SW 1271 (cell line): Measurements from ENCODE around the gene SPIRE2.

ENCODE experiments used
- DNase-seq, 2 experiments: peaks; one replicate each; lab custom pipeline; 2025; lab: John Stamatoyannopoulos, UW

The SPIRE2 gene

DNA sequence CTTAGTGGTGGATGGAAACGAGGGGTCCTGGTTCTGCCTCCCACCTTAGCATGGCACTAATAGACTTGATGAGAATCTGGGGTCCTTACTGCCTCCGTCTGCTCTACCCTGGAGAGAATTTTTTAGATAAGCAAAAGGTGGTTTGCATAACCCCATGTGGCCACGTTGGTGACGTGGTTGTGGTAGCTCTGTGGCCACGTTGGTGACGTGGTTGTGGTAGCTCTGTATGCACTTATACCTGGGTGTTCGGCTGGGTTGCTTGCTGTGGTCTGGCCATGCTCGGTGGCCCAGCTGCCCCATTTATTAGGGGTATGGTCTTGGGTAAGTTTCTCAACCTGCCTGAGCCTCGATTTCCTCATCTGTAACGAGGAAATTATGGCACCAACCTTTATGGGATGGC is 13.0 kb downstream of the SPIRE2 start:
- DNase-seq: no peak

DNA sequence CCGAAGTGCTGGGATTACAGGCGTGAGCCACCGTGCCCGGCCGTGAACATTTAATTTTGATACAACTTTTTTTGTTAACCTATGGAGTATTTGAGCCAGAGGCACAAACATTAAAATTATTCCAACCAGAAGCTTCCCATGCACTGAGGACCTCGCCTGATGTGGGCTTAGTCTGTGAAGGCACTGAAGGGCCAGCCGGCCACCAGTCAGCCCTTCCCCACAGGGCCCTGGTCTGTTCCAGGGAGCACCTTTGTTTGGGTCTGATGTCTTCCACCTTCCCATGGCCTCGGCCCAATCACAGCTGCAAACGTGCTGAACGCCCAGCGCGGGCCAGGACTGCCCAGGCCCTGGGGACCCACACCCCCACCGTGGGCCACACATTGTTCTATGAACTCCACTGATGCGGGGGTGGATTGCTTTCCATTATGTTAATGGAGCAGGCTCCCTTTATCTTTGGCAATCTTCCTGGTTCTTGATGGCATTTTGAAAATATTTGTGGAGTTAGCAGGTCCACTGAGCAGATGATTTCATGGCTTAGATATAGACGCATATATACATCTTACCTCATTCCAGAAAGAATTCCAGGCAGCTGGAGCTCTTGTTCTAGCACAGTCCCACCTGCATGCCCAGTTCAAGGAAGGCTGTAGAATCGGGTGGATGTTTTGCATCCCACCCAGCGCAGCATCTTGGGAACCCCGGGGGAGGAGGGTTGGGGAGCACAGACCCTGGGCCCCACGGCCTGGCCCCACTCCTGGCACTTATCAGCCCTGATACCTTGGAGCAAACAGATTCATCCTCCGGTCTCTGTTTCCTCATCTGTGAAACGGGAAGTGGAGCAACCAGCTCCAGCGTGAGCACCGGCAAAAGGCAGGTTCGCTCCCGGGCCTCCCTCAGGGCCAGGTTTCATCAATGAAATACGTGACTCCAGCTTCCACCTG is 14.5 kb downstream of the SPIRE2 start:
- DNase-seq: peak in 1 of 2 experiments; percentile 21

DNA sequence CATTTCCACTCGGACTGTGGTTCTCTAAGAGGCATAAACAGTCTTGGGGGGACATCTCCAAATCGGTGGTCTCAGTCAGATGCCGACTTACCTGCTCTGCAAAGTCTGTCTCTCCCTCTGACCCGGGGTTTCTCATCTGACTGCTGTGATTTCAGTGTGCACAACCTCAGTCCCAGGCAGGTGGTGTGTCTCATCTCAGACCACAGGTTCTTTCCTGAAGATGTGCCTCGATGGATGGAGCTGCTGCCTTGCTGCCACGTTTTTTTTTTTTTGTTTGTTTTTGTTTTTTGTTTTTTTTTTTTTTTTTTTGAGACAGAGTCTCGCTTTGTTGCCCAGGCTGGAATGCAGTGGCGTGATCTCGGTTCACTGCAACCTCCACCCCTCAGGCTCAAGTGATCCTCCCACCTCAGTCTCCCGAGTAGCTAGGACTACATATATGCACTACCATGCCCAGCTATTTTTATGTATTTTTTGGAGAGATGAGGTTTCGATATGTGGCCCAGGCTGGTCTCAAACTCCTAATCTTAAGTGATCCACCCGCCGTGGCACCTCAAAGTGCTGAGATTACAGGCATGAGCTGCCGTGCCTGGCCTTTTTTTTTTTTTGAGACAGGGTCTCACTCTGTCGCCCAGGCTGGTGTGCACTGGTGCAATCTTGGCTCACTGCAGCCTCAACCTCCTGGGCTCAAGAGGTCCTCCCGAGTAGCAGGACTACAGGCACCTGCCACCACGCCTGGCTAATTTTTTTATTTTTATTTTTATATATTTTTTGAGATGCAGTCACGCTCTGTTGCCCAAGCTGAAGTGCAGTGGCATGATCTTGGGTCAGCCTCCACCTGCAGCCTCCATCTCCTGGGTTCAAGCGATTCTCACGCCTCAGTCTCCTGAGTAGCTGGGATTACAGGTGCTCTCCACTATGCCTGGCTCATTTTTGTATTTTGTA is 15.4 kb downstream of the SPIRE2 start:
- DNase-seq: no peak

DNA sequence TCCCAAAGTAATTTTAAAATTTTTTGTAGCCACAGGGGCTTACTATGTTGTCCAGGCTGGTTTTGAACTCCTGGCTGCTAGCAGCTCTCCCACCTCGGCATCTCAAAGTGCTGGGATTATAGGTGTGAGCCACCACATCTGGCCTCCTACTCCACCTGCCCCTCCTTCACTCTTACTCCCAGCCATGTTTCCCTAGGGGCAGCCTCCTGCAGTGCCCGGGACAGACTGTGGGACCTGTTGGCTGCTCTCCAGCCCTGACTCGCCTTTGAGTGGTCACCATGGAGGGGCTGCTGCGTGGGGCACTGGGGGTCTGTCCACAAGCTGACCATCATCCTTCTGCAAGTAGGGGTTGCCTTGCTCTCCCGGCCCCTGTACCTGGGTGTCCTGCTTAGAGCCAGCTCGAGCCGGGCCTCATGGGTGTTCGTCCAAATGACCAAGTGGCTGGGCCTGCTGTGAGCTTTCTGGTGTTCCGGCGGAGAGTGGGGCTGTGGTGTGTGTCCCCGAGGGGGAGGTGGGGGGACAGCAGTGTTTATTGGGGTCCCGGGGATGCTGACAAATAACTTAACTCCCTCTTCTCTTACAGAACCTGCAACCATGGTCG is 16.6 kb downstream of the SPIRE2 start:
- DNase-seq: no peak

DNA sequence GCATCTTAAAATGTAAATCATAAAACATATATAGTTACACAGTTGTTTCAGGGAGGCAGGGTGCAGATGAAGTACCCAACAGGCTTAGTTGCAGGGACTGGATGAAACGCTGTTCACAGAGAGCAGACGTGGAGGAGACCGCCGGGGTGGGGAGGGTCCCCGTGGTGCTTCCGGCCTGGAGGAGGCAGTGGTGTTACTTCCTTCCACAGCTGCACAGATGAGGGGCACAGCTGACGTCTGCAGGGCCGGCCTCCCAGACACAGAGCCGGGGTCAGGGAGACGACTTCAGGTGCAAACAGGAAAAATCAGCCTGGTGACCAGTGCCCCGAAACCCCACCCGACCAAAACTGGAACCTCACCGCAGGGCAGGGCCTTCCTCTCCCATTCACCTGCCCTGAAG is 17.1 kb downstream of the SPIRE2 start:
- no peak for DNase-seq

DNA sequence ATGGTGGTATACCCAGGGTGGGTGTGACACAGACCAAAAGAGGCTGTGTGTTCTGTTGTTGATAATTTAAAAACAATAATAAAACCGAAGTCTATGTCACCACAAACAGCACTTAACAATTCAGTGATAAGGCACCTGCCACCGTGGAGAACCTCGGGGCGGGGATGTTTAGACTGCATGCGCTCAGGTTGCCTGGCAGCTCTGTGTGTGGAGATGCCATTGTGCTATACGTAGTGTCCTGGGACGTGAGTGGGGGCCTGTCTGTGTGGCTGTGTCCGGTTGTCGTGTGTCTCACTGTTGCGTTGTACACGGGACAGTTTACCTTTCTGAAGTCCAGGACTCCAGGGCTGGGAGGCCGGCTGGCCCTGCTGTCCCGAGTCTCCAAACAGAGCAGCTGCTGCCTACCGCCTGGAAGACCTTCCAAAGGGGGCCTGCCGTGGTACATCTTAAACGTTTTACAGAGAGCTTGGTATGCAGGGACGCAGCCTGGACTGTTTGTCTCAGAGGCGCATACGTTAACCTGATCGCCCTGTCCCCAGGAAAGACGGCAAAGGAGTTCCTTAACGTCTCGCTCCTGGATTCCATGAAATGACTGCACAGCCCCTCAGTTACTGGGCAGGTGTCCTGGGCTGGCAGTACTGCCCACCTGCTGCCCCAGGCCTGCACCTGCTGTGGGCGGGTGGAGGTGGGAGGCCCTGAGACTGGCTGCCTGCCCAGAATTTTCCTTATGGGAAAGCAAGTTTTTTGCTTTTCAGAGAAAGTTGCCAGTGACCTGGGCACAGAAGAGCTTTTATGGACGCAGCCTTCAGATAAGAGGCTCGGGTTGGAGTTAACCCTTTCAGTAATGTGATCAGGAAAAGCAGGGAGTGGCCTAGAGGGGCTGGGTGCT is 19.0 kb downstream of the SPIRE2 start:
- DNase-seq: no peak

DNA sequence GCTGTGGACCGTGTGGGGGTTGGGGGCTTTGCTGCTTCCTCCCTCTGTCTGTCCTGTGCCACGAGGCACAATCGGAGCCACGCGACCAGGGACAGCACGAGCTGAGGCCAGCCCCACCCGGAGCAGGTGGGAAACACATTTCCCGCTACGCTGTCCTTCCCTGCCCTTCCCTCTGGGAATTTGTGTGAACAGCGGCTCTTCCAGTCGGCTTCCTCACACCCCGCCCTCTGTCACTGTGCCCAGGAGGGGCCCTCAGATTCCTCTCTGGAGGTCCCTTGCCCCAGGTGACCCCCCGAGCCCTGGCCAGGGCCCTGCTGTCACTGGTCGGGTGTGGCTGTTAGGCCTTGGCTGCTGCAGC is 19.6 kb downstream of the SPIRE2 start:
- DNase-seq: no peak

DNA sequence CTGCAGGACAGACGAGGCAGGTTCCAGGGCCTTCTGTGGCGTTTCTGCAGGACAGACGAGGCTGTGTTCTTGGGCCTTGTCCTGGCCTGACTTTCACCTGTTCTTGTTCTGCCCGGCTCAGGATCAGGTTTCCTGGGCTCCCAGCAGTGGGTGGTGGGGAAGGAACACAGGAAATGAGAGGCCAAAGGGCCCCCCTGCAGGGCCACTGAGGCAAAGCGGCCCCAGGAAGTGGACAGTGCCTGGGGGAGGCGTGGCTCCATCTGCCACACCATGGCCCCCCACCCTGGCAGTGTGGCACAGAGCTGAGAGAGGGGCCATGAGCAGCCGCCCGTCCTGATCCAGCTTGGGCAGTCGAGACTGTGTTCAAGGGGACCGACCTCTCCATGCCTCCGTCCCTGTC is 20.7 kb downstream of the SPIRE2 start:
- no peak for DNase-seq

DNA sequence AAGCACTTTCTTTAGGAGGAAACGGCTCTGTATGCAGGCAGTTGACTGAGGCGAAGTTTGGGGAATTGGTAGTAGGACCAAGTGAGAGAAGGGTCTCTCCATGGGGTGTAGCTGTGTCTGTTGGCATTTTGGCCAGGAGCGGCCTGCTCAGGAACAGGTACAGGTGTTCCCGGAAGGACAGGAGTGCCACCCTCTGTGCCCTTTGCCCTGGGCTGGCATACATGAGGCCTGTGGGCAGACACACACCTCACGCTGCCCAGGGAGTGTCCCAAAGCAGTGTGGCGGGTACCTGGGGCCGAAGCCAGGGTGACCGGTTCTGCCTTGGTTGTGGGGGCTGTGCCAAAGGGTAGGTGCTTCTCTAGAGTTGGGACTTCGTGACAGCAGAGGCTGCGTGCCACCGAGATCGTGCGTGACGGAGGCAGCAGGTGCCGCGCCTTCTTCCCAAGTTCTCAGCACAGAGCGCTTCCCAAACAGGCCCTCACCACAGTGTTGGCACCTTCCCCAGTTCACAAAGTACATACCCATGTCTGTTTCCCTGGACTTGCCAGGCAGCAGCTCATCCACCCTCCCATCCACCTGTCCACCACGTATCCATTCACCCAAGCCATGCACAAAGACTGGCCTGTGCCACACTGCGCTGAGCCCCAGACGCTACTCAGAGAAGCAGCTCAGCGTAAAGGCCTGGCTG is 25.2 kb downstream of the SPIRE2 start:
- no peak for DNase-seq

DNA sequence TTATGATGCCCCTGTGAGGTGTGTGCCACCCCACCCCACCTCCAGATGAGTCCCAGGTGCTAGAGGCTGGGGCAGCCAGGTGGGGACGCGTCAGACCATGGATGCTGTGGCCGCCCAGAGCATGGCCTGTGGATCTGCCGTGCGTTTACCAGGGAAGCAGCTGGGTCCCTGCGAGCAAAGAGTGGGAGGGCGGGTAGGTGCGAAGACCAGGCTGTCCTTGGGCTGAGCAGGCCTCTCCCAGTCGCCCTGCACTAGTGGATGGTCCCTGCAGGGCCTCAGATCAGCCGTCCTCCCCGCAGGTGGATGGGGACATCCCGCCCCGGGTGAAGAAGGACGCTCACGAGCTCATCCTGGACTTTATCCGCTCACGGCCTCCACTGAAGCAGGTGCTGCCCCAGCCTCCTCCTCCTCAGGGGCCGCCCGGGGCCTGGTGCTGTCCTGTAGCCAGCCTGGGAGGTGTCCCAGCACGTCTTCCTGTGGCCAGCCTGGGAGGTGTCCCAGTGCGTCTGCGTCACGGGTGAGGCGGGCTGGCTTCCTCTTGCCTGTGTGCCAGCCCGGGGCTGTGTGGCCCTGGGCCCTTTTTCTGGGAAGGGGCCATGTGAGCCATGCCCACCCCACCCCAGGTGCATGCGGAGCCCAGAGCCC is 27.1 kb downstream of the SPIRE2 start:
- no peak for DNase-seq

DNA sequence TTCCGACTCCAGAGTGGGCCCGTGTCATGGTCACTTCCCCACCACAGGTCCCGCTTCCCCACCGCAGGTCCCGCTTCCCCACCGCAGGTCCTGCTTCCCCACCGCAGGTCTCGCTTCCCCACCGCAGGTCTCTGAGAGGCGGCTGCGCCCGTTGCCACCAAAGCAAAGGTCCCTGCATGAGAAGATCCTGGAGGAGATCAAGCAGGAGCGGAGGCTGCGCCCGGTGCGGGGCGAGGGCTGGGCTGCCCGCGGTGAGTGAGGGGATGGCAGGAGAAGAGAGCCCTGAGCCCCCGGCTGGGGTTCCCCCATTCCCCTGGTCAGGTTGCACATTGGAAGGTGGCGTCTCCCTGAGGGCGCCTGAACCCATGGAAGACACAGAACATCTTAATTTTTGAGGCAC is 27.7 kb downstream of the SPIRE2 start:
- no peak for DNase-seq

DNA sequence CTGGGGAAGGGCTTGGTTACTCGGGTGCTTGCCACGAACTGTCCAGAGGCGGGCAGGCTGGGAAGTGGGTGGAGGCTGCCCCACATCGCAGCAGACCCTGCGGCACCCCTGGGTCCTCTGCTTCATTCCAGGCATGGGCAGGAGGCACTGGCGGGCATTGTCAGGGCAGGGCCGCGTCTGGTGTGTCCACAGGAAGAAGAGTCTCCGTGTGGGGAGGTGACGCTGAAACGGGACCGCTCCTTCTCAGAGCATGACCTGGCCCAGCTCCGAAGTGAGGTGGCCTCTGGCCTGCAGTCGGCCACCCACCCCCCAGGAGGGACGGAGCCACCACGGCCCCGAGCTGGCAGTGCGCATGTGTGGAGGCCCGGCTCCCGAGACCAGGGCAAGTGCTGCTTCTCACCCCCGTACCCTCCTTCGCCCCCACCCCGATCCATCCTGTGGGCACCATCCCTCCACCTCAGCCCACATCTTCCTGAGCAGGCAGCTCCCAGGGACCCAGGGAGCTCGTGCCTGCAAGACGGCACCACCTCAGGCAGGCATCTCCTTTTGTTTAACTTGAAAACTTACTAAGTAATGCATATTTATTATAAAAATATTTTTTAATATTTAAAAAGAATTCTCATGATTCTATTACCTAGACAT is 30.8 kb downstream of the SPIRE2 start:
- no peak for DNase-seq

DNA sequence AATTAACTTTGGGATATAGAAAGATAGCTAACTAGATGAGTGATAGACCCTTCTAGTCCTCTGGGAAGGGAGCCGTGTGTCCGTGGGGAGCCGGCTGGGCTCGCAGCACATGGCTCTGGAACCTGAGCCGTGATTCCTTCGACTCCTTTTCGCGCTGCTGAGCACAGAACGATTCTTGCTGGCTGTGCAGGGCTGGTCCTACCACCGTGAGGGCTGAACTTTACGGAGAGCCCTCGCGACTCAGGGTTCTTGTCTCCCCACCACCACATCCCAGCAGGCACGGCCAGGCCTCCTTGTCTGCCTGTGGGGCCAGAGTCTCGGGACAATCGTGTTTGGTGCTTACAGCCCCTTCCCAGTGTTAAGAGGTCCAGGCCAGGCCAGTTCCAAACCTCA is 31.3 kb downstream of the SPIRE2 start:
- no peak for DNase-seq

DNA sequence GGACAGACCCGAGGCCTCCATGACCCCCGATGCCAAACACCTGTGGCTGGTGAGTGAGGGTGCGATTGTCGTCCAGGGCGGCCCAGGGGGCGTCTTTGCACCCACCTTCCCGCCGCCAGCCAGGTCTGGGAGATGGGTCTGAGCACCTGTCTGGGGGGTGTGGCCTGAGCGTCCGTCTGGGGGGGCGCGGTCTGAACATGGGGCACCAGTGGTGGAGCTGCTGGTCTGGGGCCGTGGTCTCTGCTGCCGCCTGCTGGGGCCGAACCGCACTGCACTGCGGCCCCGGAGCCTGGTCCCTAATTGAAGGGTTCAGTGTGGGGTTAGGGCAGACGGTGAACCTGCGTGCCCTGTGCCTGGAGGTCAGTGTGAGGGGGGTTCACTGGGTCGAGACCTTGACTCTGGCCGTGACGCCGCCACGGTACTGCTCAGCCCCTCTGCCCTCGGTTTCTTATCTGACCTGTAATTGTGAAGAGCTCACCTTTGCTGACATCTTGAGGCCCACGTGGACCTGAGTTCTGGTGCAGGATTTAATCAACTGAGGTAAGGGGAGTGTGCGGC is 32.6 kb downstream of the SPIRE2 start:
- DNase-seq: peak in 1 of 2 experiments; percentile 50

DNA sequence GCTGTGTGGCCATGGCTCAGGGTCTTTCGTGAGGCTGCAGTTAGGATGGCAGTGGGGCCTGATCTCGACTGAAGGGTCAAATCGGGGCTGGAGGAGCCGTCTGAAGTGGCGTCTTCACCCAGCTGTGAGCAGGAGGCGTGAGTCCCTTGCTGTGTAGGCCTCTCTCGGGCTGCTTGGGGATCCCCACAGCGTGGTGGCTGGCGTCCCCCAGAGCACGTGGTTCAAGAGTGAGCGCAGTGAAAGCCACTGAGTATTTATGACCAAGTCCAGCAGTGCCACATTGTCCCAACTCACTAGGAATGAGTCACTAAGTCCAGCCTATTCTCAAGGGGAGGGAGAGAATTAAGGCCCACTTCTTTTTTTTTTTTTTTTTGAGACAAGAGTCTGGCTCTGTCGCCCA is 33.4 kb downstream of the SPIRE2 start:
- no peak for DNase-seq

DNA sequence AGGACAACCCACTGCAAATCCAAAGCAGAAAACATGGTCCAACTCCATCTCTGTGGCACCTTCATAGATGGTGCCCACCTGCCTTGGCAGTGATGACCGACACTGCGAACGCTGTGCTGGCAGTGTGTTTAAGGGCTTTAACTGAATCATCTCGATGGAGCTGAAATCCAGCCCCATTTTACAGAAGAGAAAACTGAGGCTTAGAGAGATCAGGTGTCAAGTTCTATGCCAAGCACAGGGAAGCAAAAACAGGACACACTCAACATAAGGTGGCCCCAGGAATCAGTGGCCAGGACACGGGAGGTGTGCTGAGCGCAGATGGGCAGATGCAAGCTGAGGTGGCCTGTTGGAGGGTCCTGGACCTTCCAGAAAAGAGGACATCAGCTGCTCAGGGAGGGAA is 34.5 kb downstream of the SPIRE2 start:
- no peak for DNase-seq

DNA sequence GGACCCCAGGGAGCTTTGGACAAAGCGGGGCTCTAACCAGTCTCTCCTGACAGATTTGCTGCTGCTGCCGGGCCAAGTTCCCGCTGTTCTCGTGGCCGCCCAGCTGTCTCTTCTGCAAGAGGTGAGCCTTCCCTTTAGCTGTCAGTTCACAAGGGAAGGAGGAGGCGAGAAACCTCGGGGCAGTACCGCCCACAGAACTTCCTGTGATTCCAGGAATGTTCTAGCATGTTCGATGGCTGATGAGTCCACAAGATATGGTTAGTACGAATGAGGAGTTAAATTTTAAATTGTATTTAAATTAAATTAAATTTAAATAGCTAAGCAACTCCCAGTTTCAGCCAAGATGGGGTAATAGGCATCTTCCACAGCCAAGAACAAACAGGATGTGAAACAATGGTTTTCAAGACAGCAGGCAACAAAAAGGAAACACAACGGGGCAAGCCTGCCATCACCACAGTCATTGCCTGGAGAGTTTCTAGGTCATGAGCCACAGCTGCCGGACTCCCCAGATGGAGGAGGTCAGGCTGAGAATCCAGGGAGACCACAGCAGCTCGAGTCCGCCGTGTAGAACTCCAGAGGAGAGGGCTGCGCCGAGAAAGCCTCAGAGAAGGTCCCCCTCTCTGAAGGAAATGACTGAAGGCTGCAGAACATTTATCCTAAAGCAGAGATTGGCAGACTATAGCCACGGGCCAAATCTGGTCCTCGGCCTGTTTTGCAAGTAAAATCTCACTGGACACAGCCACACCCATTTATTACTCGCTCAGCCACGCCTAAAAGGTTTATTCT is 35.7 kb downstream of the SPIRE2 start:
- no peak for DNase-seq

DNA sequence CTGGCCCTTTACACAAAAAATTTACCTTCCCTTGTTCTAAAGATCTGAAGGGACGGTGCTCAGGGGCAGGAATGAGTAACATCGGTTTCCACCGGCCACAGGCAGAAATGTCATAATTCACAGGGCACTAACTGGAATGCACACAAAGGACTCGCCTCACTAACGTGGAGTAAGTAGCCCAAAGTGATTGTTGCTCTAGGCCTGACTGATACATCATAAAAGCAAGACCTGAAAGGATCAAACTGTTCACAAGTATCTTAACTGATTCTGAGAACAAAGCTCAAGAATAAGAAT is 36.2 kb downstream of the SPIRE2 start:
- no peak for DNase-seq

DNA sequence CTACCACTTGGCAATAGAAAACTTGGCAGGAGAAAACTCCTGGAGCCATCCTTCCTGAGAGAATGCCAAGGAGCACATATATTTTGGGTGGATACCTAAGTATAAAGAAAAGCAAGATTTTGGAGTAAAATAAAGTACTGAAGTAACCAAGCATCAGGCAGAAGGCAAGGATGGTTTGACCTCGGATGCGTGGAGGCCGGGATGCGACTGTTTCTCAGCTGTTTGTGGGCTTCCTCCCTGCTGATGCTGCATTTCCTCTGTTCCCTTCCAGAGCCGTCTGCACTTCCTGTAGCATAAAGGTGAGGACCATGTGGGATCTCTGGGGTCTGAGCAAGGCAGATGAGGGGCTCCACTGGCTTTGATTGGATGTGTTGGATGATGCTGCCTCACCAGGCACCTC is 39.6 kb downstream of the SPIRE2 start:
- no peak for DNase-seq
